ENCODE results near the gene COASY.
"Not testable (repeated sequence)": the region's sequence is repeated elsewhere in the genome, so short reads cannot be mapped to it uniquely, and the experiment has no call there.

The COASY gene

GRCh38 chr17:42574463-42574862 is 12.5 kb downstream of the COASY start:
- DNase-seq (ENCODE audit: low read depth in 2 of 2): no peak

- DNase-seq (ENCODE audit: low read depth in 2 of 2): no peak
Measured at GRCh38 chr17:42577140-42577531, 15.2 kb downstream of the COASY start.

DNA sequence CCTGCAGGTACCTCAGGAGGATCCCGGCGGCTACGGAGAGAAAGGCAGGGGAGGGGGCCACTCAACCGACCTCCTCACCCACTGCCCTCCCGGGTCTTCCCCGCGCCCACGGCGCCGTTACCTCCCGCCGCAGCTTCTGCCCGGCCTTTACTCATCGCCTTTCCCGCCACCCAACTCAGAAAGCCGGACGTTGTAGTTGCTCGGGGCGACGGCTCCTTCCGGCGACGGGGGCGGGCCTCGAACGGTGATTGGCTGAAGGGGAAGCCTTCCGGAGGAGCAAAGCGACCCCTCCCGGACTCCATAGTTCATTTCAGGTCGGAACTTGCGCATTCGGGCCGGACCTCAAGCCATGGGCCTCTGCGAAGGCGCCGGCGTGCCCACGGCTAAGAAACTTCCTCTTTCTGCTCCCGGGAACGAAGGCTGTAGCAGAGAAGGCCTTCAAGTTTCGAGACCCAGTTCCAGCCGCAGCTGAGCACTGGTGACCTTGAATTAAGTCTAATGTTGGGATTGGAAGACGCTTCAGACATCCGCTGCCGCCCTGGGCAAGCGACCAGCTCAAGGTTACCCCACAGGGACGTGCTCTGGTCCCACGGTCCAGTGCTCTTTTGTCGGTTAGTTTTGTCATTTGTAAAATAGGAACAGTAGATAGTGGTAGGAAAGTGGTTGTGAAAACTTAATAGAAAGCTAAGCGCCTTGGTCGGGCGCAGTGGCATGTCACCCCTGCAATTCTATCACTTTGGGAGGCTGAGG is 15.8 kb downstream of the COASY start, which contains the start of gene PSMC3IP:
TSS of gene PSMC3IP (minus strand) at position 198 of the 750 bp plus-strand sequence. CDS start at position 155, 43 bp downstream.
- peak; percentile 91 to 94 for DNase-seq (ENCODE audit: low read depth in 2 of 2)

- peak in 1 of 2 donors; percentile 67 for DNase-seq (ENCODE audit: low read depth in 2 of 2)
Measured at GRCh38 chr17:42578282-42578869, 16.4 kb downstream of the COASY start.

- DNase-seq (ENCODE audit: low read depth in 2 of 2): no peak
Measured at GRCh38 chr17:42579794-42580551, 18.0 kb downstream of the COASY start.

DNA sequence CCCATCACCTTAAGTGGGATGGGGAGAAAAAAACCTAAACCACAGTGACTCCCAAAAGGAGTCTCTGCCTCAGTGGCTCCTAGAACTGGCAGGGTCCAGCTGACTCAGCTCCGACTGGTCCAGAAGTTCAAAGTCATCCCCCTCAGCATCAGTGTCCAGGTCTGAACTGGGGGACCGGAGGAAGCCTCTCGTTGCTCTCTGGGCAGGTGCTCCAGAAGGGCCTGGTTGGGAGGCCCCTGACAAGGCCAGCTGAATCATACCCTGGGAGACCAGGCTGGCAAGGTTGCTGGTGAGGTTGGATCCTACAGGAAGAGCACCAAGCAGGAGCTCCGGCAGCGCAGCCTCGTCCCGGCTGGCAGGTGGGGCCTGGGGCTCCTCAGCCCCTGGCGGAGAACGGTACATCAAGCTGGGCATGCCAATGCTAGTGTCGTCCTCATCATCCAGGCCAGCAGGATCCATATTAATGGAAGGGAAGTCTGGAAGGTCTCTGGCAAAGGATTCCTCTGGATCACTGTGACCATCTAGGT is 19.9 kb downstream of the COASY start:
- DNase-seq (ENCODE audit: low read depth in 2 of 2): no peak

- DNase-seq (ENCODE audit: low read depth in 2 of 2): no peak
Measured at GRCh38 chr17:42584880-42585279, 22.9 kb downstream of the COASY start.

DNA sequence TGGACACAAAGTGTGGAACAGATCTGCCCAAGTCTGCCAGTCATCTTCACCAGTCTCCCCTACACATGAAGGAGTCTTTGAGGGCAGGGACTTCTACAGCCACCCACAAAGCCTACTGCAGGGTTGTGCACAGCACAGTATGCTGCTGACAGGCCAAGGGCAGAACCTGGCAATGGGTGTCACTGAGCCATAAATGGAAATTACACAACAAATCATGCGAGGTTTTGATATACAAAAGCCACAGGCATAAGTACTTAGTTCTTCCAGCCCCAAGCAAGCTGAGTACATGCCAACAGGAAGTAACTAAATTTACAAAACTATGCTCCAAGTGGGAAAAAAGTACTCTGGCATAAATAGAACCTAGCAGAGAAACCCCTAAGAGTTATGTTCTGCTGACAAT is 23.4 kb downstream of the COASY start:
- DNase-seq (ENCODE audit: low read depth in 2 of 2): no peak

DNA sequence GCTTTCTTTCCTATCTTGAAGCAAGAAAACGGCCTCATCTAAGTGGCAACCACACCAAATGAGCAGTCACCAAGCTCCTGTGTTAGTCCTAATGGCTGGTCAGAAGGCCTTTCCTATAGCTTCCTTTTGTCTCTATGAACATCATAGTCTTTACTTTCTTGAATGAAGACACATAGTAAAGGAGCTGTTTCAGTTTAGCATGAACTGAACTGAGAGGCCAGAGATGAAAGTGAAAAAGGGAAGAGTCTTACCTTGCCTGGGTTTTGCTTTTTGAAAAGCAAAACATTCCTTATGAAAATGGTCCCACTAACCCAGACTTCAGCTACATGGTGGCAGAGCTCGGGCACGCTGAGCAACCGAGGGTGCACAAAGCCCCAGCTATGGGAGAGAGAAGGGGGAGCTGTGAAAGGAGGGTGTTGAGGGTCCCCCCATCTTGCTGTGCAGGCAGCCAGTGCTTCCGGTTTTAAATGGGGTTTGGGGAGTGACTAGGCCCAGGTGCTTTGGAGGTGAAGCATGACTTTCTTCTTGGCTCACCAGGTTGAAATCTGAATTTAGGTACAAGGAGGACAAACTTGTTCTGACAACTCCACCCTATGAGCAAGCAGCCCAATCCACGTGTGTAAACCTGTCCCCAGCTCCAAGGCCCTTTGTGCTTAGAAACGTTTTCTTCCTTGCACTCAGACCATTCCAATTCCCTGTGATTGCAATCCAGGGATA is 24.7 kb downstream of the COASY start:
- no peak for DNase-seq (ENCODE audit: low read depth in 2 of 2)

DNA sequence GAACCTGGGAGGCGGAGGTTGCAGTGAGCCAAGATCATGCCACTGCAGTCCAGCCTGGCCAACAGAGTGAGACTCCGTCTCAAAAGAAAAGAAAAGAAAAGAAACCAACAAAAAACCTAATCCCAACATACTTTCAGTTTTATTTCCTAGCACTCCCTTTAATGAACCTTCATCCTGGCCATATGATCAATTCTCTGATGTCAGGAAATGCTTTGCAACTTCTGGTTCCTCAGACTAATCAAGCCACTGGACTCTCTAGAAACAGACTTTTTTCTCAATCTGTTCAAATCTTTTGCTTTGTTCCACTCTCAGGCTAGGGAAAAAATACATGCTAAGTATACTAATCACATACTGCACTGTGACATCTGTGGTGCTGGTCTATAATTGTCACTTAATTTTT is 28.9 kb downstream of the COASY start:
- no peak for DNase-seq (ENCODE audit: low read depth in 2 of 2)

- no peak for DNase-seq (ENCODE audit: low read depth in 2 of 2)
Measured at GRCh38 chr17:42591411-42591810, 29.5 kb downstream of the COASY start.

- no peak for DNase-seq (ENCODE audit: low read depth in 2 of 2)
Measured at GRCh38 chr17:42596386-42596785, 34.4 kb downstream of the COASY start.

DNA sequence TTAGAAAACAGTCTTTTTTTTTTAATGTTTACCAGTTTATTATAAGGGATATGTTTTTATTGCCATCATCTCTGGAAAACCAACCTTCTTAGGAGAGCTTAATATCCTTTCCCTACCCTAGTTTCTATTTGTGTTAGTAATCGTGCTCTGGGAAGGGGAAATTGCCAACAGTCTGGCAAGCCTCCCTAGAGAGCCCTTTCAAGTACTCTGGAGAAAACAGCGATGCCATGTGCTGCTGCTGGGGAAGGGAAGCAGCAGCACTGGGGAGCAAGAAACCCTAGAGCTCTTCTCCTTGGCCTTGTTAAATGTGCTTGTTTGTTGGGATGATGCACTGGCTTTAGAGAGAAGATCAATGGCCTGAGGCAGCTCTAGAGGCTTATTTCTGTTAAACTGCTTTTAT is 37.0 kb downstream of the COASY start:
- no peak for DNase-seq (ENCODE audit: low read depth in 2 of 2)

DNA sequence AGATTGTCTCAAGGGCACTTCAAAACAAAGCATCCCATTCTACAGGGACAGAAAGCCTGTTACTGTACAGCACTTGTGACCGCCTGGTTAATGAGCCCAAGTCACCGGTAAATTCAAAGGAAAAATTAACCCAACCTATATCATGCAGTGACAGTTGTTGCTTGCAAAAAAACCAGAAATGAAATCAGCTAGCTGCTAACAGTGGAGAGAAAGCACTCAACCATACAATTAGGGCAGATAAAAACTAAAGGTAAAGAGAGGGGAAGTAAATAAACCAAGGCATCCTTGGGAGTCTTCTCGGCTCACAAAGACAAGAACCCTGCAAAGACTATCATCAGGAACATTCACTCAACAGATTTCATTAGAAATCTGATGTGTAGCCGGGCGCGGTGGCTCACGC is 41.4 kb downstream of the COASY start:
- no peak for DNase-seq (ENCODE audit: low read depth in 2 of 2)

- DNase-seq (ENCODE audit: low read depth in 2 of 2): no peak
Measured at GRCh38 chr17:42607769-42608168, 45.8 kb downstream of the COASY start.

DNA sequence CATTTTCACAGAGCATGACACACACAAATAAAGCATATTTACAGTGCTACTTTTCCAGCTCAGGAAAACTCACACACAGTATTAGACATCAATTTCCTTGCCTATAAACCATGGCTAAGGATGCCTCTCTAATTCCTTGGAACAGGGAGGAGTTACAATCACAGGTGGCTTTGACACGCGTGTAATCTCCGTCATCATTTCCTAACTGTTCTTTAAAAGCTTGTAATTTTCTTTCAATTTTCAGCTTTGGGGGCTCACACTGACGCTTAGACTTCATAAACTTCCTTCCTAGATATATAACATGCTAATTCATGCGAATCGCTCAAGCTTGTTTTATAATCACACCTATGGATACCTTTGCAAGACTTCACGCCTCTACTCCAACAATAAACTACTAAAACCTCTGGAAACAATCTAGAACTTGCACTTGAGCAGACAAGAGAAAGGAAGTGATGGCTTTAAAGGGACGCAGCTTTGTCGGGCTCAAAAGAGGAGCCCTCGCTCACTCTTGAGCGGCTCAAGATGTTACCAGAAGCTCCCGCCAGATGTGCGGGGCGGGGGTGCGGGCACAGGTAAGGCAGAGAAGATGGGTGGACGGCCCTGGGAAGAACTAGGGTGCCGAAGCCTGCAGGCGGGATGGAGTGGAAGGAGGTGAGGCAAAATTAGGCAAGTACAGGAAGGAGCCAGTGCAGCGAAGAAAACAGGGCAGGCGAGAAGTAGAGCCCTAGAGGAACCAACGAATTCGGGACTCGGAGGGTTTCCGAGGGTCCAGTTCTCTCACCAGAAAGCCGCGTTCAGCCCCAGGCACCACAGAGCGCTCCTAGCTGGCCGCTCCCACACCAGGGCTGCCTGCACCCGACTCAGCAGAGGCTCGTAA is 46.6 kb downstream of the COASY start:
- peak in 1 of 2 donors; percentile 1 for DNase-seq (ENCODE audit: low read depth in 2 of 2)

- DNase-seq (ENCODE audit: low read depth in 2 of 2): peak; percentile 98 to 99
Measured at GRCh38 chr17:42609182-42609813, 47.4 kb downstream of the COASY start, which contains the start of the genes RETREG3 and TUBG1. Gene RETREG3, minus strand, starts transcription at chr17:42609374. Its CDS starts 50 bp downstream, at chr17:42609324. Gene TUBG1, plus strand, starts transcription at chr17:42609683. Its CDS starts 55 bp downstream, at chr17:42609738.

GRCh38 chr17:42609814-42610801 is 48.2 kb downstream of the COASY start:
- DNase-seq (ENCODE audit: low read depth in 2 of 2): not testable (repeated sequence)

DNA sequence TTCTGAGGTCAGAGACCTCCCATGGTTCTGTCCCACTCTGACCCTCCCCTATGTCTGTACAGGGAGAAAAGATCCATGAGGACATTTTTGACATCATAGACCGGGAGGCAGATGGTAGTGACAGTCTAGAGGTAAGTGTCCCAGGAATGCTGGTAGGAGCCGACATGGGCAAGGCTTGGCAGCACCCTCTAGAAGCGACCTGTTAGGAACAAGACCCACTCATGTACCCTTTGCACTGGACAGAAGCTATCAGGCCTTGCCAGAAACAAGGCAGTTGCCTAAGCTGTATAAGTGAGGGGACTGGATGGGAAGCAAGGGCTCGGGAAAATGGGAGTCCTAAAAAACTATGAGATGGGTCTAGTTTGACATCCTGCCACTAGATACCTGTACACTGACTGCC is 50.1 kb downstream of the COASY start:
- DNase-seq (ENCODE audit: low read depth in 2 of 2): no peak

Measured in stimulated activated CD4-positive, alpha-beta T cell treated with anti-CD3 and anti-CD28 coated beads, Interleukin-15, amount 100 ng/mL, for 48 hours (primary cell).